ENCODE measurements around the gene TCFL5.
A peak's percentile ranks its signal among the peaks of the same experiment; 100 is the strongest.
"Not testable (repeated sequence)": the region's sequence is repeated elsewhere in the genome, so short reads cannot be mapped to it uniquely, and the experiment has no call there.

TCFL5 gene

GRCh38 chr20:62879275-62880146, 17.9 kb upstream of the TCFL5 start:
- DNase-seq (ENCODE audit: low spot score), result no peak

- DNase-seq (ENCODE audit: low spot score), result no peak
These were observed 16.8 kb upstream of the TCFL5 start for GRCh38 chr20:62878244-62879038.

GRCh38 chr20:62876902-62877816, 15.5 kb upstream of the TCFL5 start:
- peak; percentile 38 for DNase-seq (ENCODE audit: low spot score)

- no peak for DNase-seq (ENCODE audit: low spot score)
These were observed 14.9 kb upstream of the TCFL5 start for GRCh38 chr20:62876501-62876901.

GRCh38 chr20:62875419-62876361, 14.1 kb upstream of the TCFL5 start:
- DNase-seq (ENCODE audit: low spot score), result peak; percentile 90

GRCh38 chr20:62874964-62875344, 13.3 kb upstream of the TCFL5 start:
- DNase-seq (ENCODE audit: low spot score), result no peak

GRCh38 chr20:62873681-62874031, 12.0 kb upstream of the TCFL5 start:
- DNase-seq (ENCODE audit: low spot score), result not testable (repeated sequence)

- DNase-seq (ENCODE audit: low spot score), result no peak
These were observed 11.7 kb upstream of the TCFL5 start for GRCh38 chr20:62873280-62873679.

GRCh38 chr20:62872862-62873261, 11.2 kb upstream of the TCFL5 start:
- DNase-seq (ENCODE audit: low spot score), result no peak

GRCh38 chr20:62872184-62872847, 10.7 kb upstream of the TCFL5 start:
- no peak for DNase-seq (ENCODE audit: low spot score)

GRCh38 chr20:62864207-62864606, 2.6 kb upstream of the TCFL5 start:
- DNase-seq (ENCODE audit: low spot score), result no peak

- peak; percentile 16 for DNase-seq (ENCODE audit: low spot score)
These were observed 514 bp downstream of the TCFL5 start for GRCh38 chr20:62860924-62861691.

- peak; percentile 34 for DNase-seq (ENCODE audit: low spot score)
These were observed 1.2 kb downstream of the TCFL5 start for GRCh38 chr20:62860391-62860923.

GRCh38 chr20:62859721-62860120, 1.9 kb downstream of the TCFL5 start:
- DNase-seq (ENCODE audit: low spot score), result no peak

- DNase-seq (ENCODE audit: low spot score), result no peak
These were observed 3.4 kb downstream of the TCFL5 start for GRCh38 chr20:62858058-62858830.

GRCh38 chr20:62856931-62857619, 4.5 kb downstream of the TCFL5 start:
- DNase-seq (ENCODE audit: low spot score), result no peak

GRCh38 chr20:62855120-62855519, 6.5 kb downstream of the TCFL5 start:
- no peak for DNase-seq (ENCODE audit: low spot score)

GRCh38 chr20:62854121-62854520, 7.5 kb downstream of the TCFL5 start:
- DNase-seq (ENCODE audit: low spot score), result no peak
